Liver (tissue), 9 donors: ENCODE results near the gene FOXL1. TPM values are rescaled to one million over a fixed set of nuclear protein-coding genes. Genes with fewer than 3 reads are reported as not detected.

ENCODE experiments used
- DNase-seq: peaks from one replicate; pipeline ENCODE4 v3.0.0-alpha.2; 2017; ENCODE audit warnings: low spot score
- H3K27ac ChIP-seq, 2 donors: one replicate each; pipeline ENCODE4 v1.7.0; 2013; ENCODE audit warnings: inconsistent platforms in 2 of 2, low read length in 2 of 2, control low read depth in 1 of 2, low read depth in 1 of 2, mild to moderate bottlenecking in 1 of 2
- H3K27me3 ChIP-seq, 4 donors: one replicate each; pipeline versions ENCODE4 v1.6.1 to v1.7.0; 2013; ENCODE audit warnings: low read length in 3 of 4, inconsistent platforms in 1 of 4, mild to moderate bottlenecking in 1 of 4, moderate library complexity in 1 of 4; ENCODE audit not compliant: control insufficient read depth in 4 of 4, insufficient read depth in 4 of 4
- H3K36me3 ChIP-seq, 4 donors: one replicate each; pipeline versions ENCODE4 v1.6.1 to v1.7.0; 2013; ENCODE audit warnings: low read length in 3 of 4, mild to moderate bottlenecking in 3 of 4, low read depth in 1 of 4, moderate library complexity in 1 of 4; ENCODE audit not compliant: control insufficient read depth in 4 of 4, insufficient read depth in 3 of 4
- H3K4me1 ChIP-seq, 4 donors: one replicate each; pipeline versions ENCODE4 v1.6.1 to v1.7.0; 2013; ENCODE audit warnings: low read length in 3 of 4, mild to moderate bottlenecking in 3 of 4, moderate library complexity in 1 of 4; ENCODE audit not compliant: control insufficient read depth in 4 of 4, insufficient read depth in 4 of 4
- H3K4me3 ChIP-seq, 3 donors: one replicate each; pipeline versions ENCODE4 v1.6.1 to v1.7.0; 2013; ENCODE audit warnings: low read length in 3 of 3, control low read depth in 1 of 3, low read depth in 1 of 3, mild to moderate bottlenecking in 1 of 3
- H3K9ac ChIP-seq, 2 donors: one replicate each; pipeline ENCODE4 v1.7.0; 2013; ENCODE audit warnings: low read length in 2 of 2, mild to moderate bottlenecking in 2 of 2, moderate library complexity in 2 of 2, control low read depth in 1 of 2, low read depth in 1 of 2
- H3K9me3 ChIP-seq, 4 donors: one replicate each; pipeline versions ENCODE4 v1.6.1 to v1.7.0; 2013; ENCODE audit warnings: low read length in 3 of 4; ENCODE audit not compliant: control insufficient read depth in 4 of 4
- CTCF ChIP-seq: fragments of 150-350 bp; IDR thresholded peaks from 2 replicates; pipeline ENCODE4 v1.5.1; 2017; ENCODE audit warnings: improper control_type of control experiment, low read depth, low read length; ENCODE audit not compliant: missing input control
- FOXA1 ChIP-seq: IDR thresholded peaks from 2 replicates; pipeline ENCODE4 v1.6.1; 2016; ENCODE audit warnings: antibody characterized with exemption
- GABPA ChIP-seq, 2 donors: IDR thresholded peaks in 1 of 2; conservative IDR thresholded peaks in 1 of 2; 2 replicates each; pipeline ENCODE4 v1.6.1; 2016; ENCODE audit warnings: antibody characterized with exemption in 2 of 2, mild to moderate bottlenecking in 1 of 2, moderate library complexity in 1 of 2
- JUND ChIP-seq, 2 donors: IDR thresholded peaks; 2 replicates each; pipeline ENCODE4 v1.6.1; 2016; ENCODE audit warnings: antibody characterized with exemption in 2 of 2
- RAD21 ChIP-seq, 2 donors: IDR thresholded peaks; 2 replicates each; pipeline ENCODE4 v1.6.1; 2016; ENCODE audit warnings: antibody characterized with exemption in 2 of 2, mild to moderate bottlenecking in 2 of 2
- RXRA ChIP-seq, 2 donors: IDR thresholded peaks; 2 replicates each; pipeline ENCODE4 v1.6.1; 2017 to 2018; ENCODE audit warnings: antibody characterized with exemption in 2 of 2, mild to moderate bottlenecking in 1 of 2
- YY1 ChIP-seq: IDR thresholded peaks from 2 replicates; pipeline ENCODE4 v1.6.1; 2016; ENCODE audit warnings: antibody characterized with exemption, mild to moderate bottlenecking
- WGBS: extraction: QIAGEN DNeasy Blood & Tissue Kit; methylation state at CpG from one replicate; pipeline ENCODE4 v1.1.7; 2013; 5-methylcytosine and 5-hydroxymethylcytosine counted together
- polyA plus RNA-seq, 2 donors: library from polyadenylated mRNA; stranded (reverse) in 1 of 2; unstranded in 1 of 2; fragments of 200-250 nt in 1 of 2; fragments of >200 nt in 1 of 2; fragmentation: Nextera tagmentation in 1 of 2; extraction: Ambion mirVana in 1 of 2; gene quantifications; one replicate each; pipeline versions ENCODE4 v1.2.1 to v1.2.3, GENCODE V29; 2013 to 2015
- total RNA-seq, 2 donors: library from RNA; depleted of rRNA; stranded (reverse); fragments of >200 nt; gene quantifications; one replicate each; pipeline ENCODE4 v1.2.3, GENCODE V29; 2014
- donor health status: healthy.
- donor health status: healthy.
- donor health status: healthy.
- donor health status: healthy.
- donor health status: healthy.

The FOXL1 gene
- total and polyA plus RNA-seq, 4 donors, result 0.05 to 0.06 TPM; not detected in 2

GRCh38 chr16:86569701-86570447 lies 8.5 kb upstream of the FOXL1 start (continued):
- TF ChIP-seq JUND (IDR thresholded peaks at IDR 0.05) (no peak), FOXA1 (no peak), RAD21 (IDR thresholded peaks at IDR 0.05) (no peak)

GRCh38 chr16:86570558-86571529 lies 7.5 kb upstream of the FOXL1 start:
- no peaks in the 10 kb centered on the region for H3K9me3 ChIP-seq
- H3K36me3 ChIP-seq, result no peaks in the 10 kb centered on the region
- no peak overlapping the region for H3K27ac ChIP-seq
- peaks cover 0 to 10% (median 2%) of the 10 kb centered on the region in 4 donors for H3K4me1 ChIP-seq
- H3K27me3 ChIP-seq, result peaks cover 2 to 34% (median 25%) of the 10 kb centered on the region in 4 donors
- no peak for TF ChIP-seq YY1
- no peak for TF ChIP-seq CTCF
- no peak overlapping the region for H3K9ac ChIP-seq
- H3K4me3 ChIP-seq, result no peak overlapping the region
- 32% methylated on average over 28 of the region's 28 CpGs for WGBS
- DNase-seq, result no peak

- H3K36me3 ChIP-seq, result no peaks in the 10 kb centered on the region
- WGBS, result 37% methylated on average over 10 of the region's 10 CpGs
- TF ChIP-seq GABPA (IDR thresholded peaks at IDR 0.05 in 1 of 2, conservative IDR thresholded peaks at IDR 0.05 in 1 of 2) (no peak), RAD21 (IDR thresholded peaks at IDR 0.05) (no peak), FOXA1 (no peak), CTCF (no peak), YY1 (no peak), RXRA (IDR thresholded peaks at IDR 0.05) (no peak)
- no peak overlapping the region for H3K4me3 ChIP-seq
- no peaks in the 10 kb centered on the region for H3K9me3 ChIP-seq
- H3K4me1 ChIP-seq, result peaks cover 0 to 9% (median 4%) of the 10 kb centered on the region in 4 donors
- DNase-seq, result no peak
- no peak overlapping the region for H3K9ac ChIP-seq
- no peak overlapping the region for H3K27ac ChIP-seq
- peaks cover 2 to 36% (median 23%) of the 10 kb centered on the region in 4 donors for H3K27me3 ChIP-seq
These were observed 6.8 kb upstream of the FOXL1 start for GRCh38 chr16:86571530-86571915.
